Activated naive CD4-positive, alpha-beta T cell treated with Interleukin-2 at 50 U/mL for 16 hours (primary cell): ENCODE results near the gene RWDD4.

Experiments used
- DNase-seq: peaks from one replicate; pipeline ENCODE4 v3.0.0-alpha.2; 2020

Gene RWDD4

GRCh38 chr4:183659029-183659871 is at the start of gene RWDD4, which contains the start of gene TRAPPC11:
Gene RWDD4, minus strand, starts transcription at chr4:183659185. Its CDS starts 233 bp downstream, at chr4:183658952.
Gene TRAPPC11, plus strand, starts transcription at chr4:183659293. Its CDS starts 4,575 bp downstream, at chr4:183663868.
- DNase-seq, result peak; percentile 97

GRCh38 chr4:183702492-183702891 is 43.5 kb upstream of the RWDD4 start:
- no peak for DNase-seq

- DNase-seq, result no peak
Observed at GRCh38 chr4:183700407-183700806, 41.4 kb upstream of the RWDD4 start.

- DNase-seq, result no peak
Observed at GRCh38 chr4:183698909-183699308, 39.9 kb upstream of the RWDD4 start.

- no peak for DNase-seq
Observed at GRCh38 chr4:183691897-183692296, 32.9 kb upstream of the RWDD4 start.

GRCh38 chr4:183691006-183691405 is 32.0 kb upstream of the RWDD4 start:
- DNase-seq, result no peak

GRCh38 chr4:183688216-183688615 is 29.2 kb upstream of the RWDD4 start:
- DNase-seq, result no peak

GRCh38 chr4:183686461-183686860 is 27.5 kb upstream of the RWDD4 start:
- no peak for DNase-seq

- no peak for DNase-seq
Observed at GRCh38 chr4:183681119-183681518, 22.1 kb upstream of the RWDD4 start.

- DNase-seq, result no peak
Observed at GRCh38 chr4:183675625-183676024, 16.6 kb upstream of the RWDD4 start.

GRCh38 chr4:183674153-183674552 is 15.2 kb upstream of the RWDD4 start:
- DNase-seq, result no peak

GRCh38 chr4:183670960-183671555 is 12.1 kb upstream of the RWDD4 start:
- no peak for DNase-seq

- DNase-seq, result no peak
Observed at GRCh38 chr4:183670251-183670650, 11.3 kb upstream of the RWDD4 start.

GRCh38 chr4:183666088-183666487 is 7.1 kb upstream of the RWDD4 start:
- no peak for DNase-seq

- no peak for DNase-seq
Observed at GRCh38 chr4:183659872-183660242, 872 bp upstream of the RWDD4 start.

- DNase-seq, result peak; percentile 31
Observed at GRCh38 chr4:183658362-183659028, 490 bp downstream of the RWDD4 start.

- no peak for DNase-seq
Observed at GRCh38 chr4:183657564-183657963, 1.4 kb downstream of the RWDD4 start.

- DNase-seq, result no peak
Observed at GRCh38 chr4:183645326-183645725, 13.7 kb downstream of the RWDD4 start.

- DNase-seq, result no peak
Observed at GRCh38 chr4:183639291-183639690, 19.7 kb downstream of the RWDD4 start.

- no peak for DNase-seq
Observed at GRCh38 chr4:183638436-183638835, 20.5 kb downstream of the RWDD4 start.

GRCh38 chr4:183637461-183637860 is 21.5 kb downstream of the RWDD4 start:
- DNase-seq, result no peak

- DNase-seq, result no peak
Observed at GRCh38 chr4:183636923-183637322, 22.1 kb downstream of the RWDD4 start.

- no peak for DNase-seq
Observed at GRCh38 chr4:183636503-183636902, 22.5 kb downstream of the RWDD4 start.

GRCh38 chr4:183635741-183636140 is 23.2 kb downstream of the RWDD4 start:
- no peak for DNase-seq
